GM12875 (cell line): ENCODE results near the gene FTCD.

Experiments used
- H3K4me3 ChIP-seq: one replicate; pipeline ENCODE4 v1.5.1; 2011; ENCODE audit warnings: low read depth, low read length, control low read depth
- CTCF ChIP-seq: IDR thresholded peaks from 2 replicates; pipeline ENCODE4 v1.5.1; 2011; ENCODE audit warnings: low read depth, mild to moderate bottlenecking, control low read depth, inconsistent platforms, low read length, moderate library complexity, borderline replicate concordance; ENCODE audit not compliant: insufficient read depth

The FTCD gene

GRCh38 chr21:46096596-46097335, 58.6 kb downstream of the FTCD start:
- TF ChIP-seq CTCF = no peak
- H3K4me3 ChIP-seq = no peak overlapping the region

GRCh38 chr21:46095814-46096595, 59.4 kb downstream of the FTCD start:
- no peak for TF ChIP-seq CTCF
- no peak overlapping the region for H3K4me3 ChIP-seq

- no peak overlapping the region for H3K4me3 ChIP-seq
- TF ChIP-seq CTCF = no peak
Observed at GRCh38 chr21:46095083-46095719, 60.2 kb downstream of the FTCD start.

GRCh38 chr21:46094401-46095082, 60.8 kb downstream of the FTCD start:
- TF ChIP-seq CTCF = no peak

GRCh38 chr21:46093668-46094400, 61.5 kb downstream of the FTCD start:
- H3K4me3 ChIP-seq = no peak overlapping the region
- no peak for TF ChIP-seq CTCF

More at GRCh38 chr21:46094401-46095082, 60.8 kb downstream of the FTCD start:
- H3K4me3 ChIP-seq = no peak overlapping the region
